Activated CD8-positive, alpha-beta memory T cell treated with anti-CD3 and anti-CD28 coated beads for 1 hour (primary cell): Measurements from ENCODE around the gene FMN2.

Experiments used
- DNase-seq, 2 donors: peaks; one replicate each; pipeline ENCODE4 v3.0.0-alpha.2; 2020; ENCODE audit warnings: low read depth in 1 of 2; ENCODE audit errors: extremely low read depth in 1 of 2

Gene FMN2

GRCh38 chr1:240192851-240193250 is 101.2 kb downstream of the FMN2 start:
- DNase-seq: no peak

- DNase-seq: no peak
Measured at GRCh38 chr1:240193679-240194078, 102.0 kb downstream of the FMN2 start.

- no peak for DNase-seq
Measured at GRCh38 chr1:240194120-240194519, 102.4 kb downstream of the FMN2 start.

GRCh38 chr1:240198376-240198775 is 106.7 kb downstream of the FMN2 start:
- no peak for DNase-seq

DNA sequence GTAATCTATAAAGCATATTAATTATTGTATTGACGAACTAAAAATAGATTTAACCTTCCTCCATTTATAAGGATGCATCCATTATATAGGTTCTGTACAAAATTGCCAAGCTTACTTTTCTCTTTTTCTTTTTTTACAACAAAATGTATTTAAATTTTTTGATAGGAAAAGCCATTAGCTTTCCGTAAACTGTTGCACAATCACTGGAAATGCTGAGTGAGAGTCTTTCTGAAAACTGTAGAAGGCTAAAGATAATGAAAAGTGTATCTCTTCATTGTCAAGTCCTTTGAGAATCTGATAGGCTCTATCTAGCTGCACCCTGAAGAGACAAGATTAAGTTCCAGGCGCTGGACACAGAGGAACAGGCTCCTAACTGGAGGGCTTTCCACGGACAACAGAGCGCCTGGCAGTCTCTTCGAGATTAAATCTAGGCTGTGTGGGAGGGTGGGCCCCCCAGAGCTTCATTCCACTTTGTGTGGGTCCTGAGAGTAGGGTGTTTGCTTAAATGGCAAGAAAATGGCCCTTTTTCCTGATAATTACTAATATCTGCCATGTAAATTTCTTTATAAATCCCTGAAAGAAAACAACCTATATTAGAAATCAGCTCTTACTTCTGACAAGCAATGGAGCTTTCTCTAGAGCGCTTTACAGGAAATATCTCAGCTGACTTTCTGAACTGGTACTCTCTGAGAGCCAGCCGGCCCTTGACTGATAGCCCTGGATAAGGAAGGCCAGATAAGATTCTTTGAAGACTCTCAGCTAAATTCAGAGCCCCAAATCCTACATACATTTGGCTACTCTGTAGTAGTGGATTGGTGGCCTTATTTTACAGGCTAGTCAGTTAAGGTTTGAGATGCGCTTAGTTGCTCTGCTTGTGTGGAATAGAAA is 108.3 kb downstream of the FMN2 start:
- no peak for DNase-seq

- no peak for DNase-seq
Measured at GRCh38 chr1:240201931-240202330, 110.2 kb downstream of the FMN2 start.

GRCh38 chr1:240207073-240207709 is 115.5 kb downstream of the FMN2 start:
- DNase-seq: no peak

GRCh38 chr1:240210026-240210425 is 118.3 kb downstream of the FMN2 start:
- DNase-seq: no peak

DNA sequence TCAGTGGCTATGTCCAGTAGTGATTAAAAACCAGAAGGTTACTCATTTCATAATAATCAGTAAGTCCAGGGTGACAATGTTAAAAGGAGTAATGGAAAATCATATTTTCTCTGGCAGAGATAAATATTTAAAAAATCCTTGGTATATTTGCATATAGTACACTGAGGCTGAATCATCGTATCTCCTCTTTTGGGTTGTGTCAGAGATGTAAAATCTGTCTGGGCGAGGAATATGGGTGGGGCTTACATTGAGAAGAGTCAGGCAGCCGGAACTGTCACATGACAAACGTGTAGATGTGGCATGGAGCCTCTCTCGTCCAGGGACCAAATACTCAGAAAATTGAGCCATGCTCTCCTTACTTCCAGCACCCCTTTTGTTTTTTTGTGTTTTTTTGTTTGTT is 120.9 kb downstream of the FMN2 start:
- DNase-seq: no peak

DNA sequence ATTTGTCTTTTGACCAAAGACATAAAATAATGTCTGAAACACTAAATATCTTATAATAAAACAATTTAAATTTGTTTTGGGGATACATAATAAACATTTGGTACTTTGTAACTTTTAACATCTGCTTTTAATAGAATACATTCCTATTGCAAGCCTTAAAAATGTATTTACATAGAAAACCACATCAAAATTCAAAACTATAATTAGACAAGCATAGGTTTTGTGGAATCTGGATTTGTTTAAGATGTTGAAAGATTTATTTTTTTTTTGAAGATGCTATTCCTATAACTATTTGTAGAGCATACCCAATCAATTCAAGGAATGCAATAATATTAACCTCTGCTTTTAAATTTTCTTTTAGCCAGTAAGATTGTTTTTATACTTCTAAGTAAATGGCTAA is 125.7 kb downstream of the FMN2 start:
- DNase-seq: no peak

DNA sequence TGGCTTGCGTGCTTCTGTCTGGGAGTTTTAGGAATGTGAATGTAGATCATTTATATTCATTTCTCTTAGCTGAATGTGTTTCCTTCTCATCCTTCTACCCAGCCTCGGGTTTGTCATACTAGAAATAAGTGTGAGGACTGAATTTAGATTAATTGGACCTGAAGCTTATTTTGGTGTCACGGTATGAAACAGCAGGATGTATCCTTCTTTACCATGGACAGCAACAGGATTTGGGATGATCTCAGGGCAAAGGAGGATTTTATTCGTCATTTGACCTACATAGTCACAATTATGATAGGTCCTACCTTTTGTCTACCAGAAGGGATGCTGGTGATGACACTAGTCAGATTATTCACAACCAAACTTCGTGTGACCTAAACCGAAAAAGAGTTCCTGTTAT is 127.4 kb downstream of the FMN2 start:
- no peak for DNase-seq

- DNase-seq: no peak
Measured at GRCh38 chr1:240226102-240226501, 134.4 kb downstream of the FMN2 start.

GRCh38 chr1:240230816-240231215 is 139.1 kb downstream of the FMN2 start:
- DNase-seq: no peak

DNA sequence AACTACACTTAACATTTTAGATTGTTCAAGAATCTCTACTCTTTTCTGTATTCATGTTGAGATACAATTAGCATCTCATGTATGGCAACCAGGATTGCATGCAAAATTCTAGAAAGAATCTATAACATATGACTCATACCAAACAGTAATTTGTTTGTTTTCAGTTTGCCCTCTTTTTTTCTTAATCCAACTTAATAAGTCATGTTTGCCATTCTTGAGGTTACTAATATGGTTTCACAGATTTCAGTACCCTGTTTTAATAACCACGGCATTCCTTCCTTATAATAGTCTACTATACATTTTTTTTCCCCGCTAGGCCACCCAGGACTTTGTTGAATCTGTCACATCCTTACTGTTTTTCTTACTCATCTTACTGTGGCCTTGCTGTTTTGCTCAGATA is 140.8 kb downstream of the FMN2 start:
- DNase-seq: no peak

DNA sequence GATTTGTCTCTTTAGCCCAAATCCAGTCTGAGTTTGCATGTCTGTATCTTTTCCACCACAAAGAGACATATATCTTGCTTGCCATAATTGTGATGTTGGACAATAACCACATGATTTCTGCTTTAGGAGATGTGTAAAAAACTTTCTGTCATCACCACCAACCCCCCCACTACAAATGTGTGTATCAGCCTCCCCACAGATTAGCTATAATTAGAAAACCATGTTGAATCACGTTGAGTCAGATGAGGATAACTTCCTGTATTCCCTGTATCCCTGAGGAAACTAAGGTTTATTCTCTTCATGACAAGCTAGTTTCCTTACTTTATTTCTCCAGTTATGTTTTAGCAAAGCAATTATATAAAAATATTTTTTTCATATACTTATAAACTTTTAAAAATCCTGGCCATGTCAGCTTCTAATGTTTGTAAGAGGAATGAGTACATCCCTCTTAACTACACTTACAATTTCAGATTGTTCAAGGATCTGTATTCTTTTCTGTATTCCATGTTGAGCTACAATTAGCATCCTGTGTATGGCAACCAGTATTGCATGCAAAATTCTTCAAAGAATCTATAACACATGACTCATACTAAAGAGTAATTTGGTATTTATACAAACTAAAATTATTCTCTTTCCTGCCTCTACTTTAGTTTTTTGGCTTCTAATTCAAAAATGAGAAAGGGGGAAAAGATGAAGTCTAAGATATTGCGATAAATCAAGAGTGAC is 143.0 kb downstream of the FMN2 start:
- no peak for DNase-seq

DNA sequence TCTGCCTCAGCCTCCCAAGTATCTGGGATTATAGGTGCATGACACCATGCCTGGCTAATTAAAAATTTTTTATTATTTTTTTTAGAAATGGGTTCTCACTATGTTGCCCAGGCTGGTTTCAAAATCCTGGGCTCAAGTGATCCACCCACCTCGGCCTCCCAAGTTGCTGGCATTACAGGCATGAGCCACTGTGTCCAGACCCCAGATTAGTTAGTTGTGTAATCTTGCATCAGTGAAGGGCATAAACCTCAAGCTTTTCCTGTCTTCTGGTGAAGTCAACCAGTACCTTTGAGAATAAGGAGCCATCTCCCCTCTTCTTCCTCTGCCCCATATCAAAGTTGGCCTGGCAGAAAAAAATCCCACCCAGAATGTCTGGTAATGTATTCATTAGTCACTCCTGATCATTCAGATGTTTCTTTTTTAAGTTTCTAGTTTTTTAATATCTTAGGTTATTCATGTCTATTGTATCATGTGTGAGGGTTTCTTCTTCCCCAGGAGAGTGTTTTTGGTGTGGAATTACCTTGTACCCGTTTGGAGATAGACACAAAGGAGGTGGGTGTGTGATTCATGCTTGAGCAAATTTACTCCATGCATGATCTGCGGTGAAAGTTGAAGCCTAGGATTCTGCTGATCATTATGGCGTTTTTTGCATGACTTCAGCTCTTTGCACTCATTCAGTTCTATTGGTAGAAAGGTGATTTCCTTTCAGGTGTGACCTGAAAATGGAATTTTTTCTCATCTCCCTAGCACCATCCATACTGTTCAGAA is 144.0 kb downstream of the FMN2 start:
- no peak for DNase-seq

GRCh38 chr1:240237305-240237721 is 145.6 kb downstream of the FMN2 start:
- DNase-seq: no peak

GRCh38 chr1:240239309-240239708 is 147.6 kb downstream of the FMN2 start:
- DNase-seq: no peak

- no peak for DNase-seq
Measured at GRCh38 chr1:240241278-240241677, 149.6 kb downstream of the FMN2 start.

- no peak for DNase-seq
Measured at GRCh38 chr1:240242601-240243144, 151.0 kb downstream of the FMN2 start.
